Panc1 (cell line): ENCODE results near the gene CXCL1.

Source experiments
- CTCF ChIP-seq: fragments of 450-650 bp; IDR thresholded peaks from 2 replicates; pipeline ENCODE4 v1.5.1; 2017; ENCODE audit warnings: mild to moderate bottlenecking
- POLR2AphosphoS5 ChIP-seq: IDR thresholded peaks from 2 replicates; pipeline ENCODE4 v1.6.1; 2012; ENCODE audit warnings: mild to moderate bottlenecking, low read depth, low read length, moderate library complexity

DNA sequence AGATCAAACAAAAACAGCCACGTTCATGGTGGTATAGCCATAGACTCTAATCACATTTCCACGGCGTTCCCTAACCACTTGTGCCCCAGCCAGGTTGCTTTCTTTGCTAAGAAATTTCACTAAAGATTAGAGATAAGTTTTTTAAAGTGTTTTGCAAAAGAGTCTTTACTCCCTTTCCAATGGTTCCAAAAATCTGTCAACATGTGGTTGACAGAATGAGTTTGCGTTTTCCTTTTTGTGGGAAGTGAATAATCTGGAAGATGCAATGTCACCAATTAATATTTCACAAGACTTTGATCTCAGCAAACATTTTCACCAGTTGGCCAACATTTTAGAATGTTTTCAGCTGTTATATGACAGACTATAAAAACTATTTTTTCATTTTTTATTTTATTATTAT lies 35.3 kb downstream of the CXCL1 start:
- TF ChIP-seq CTCF (no peak), POLR2AphosphoS5 (no peak)
